SH-SY5Y (cell line): ENCODE measurements around the gene SPCS2.

ENCODE experiments used
- GATA2 ChIP-seq: IDR thresholded peaks from 2 replicates; pipeline ENCODE4 v1.6.1; 2011; ENCODE audit warnings: mild to moderate bottlenecking, low read depth, low read length
- GATA3 ChIP-seq: IDR thresholded peaks from 2 replicates; pipeline ENCODE4 v1.6.1; 2011; ENCODE audit warnings: low read depth, mild to moderate bottlenecking, low read length, moderate library complexity

Gene SPCS2

DNA sequence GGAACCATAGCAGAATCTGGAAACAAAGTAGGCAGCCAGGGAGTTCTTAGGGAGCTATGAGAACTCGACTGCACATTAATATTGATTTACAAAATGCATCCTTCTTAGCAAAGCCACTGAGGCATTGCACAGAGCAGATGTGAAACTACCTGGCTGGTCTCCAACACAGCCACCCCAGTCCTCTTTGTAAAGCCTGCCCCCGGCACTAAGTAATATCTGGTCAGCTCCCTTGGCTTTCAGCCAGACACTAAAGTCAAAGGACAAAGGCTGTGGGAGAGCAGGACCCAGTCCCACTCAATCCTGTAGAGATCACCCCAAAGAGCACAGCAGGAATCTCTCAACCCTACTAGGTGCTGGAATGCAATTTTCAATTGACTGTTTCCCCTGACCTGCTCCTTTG lies 13.0 kb upstream of the SPCS2 start:
- TF ChIP-seq GATA2 (no peak), GATA3 (no peak)

DNA sequence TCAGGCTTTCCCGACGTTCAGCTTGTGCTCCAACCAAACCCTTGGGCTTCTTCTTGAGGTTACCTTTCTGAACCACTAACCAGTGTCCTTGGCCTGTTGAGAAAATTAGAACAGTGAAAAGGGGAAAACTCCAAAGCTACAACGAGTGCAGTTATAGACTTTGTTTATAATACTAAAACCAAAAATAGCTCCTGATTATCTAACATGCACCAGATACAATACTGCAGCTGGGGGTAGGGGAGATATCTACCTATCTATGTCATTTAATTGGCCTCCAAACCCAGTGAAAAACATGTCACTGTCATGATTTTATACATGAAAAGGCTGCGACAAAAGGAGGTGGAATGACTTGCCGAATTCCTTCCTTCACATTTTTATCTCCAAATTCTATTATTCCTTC lies 12.1 kb upstream of the SPCS2 start:
- TF ChIP-seq GATA3: no peak
- TF ChIP-seq GATA2: no peak

DNA sequence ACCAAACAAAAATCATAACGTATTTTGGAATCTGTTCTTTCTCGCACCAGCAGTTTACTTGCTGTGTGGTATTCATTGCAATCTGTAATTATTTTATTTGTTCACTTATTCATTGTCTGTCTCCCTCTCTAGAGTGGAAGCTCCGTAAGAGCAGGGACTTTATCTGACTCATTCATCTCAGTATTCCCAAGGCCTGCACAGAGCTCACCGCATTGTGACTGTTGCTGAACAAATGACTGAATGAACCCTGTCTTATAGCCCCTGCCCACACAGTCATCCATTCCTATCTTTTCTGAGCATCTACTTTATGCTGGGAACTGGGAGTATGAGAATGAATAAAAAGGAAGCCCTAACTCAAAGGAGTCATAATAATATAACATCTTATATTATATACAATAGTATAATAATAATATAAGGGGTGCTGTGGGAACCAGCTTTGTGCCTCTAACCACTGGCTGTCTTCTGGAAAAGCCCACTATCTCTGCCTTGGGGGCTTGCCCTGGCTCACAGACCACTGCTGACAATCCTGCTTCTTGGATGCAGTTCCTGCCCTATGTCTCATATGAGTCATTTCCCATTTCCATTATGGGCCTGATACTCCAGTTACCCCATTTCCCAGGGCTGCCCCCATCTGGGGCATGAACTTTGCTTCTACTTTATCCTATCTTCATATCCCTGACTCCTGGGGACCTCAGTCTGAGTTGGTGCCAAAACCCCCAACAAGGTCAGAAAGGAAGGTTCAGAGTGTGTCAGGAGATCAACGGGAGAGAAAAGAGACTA lies 11.2 kb upstream of the SPCS2 start:
- TF ChIP-seq GATA3 (0 out of 2 replicates have a peak, but pooled peaks have one; percentile 25), GATA2 (peak; percentile 24; the same call in 1 of the 2 replicates)

GRCh38 chr11:74941492-74941891 lies 7.6 kb upstream of the SPCS2 start:
- no peak for TF ChIP-seq GATA2
- TF ChIP-seq GATA3: no peak

GRCh38 chr11:74942073-74942759 lies 6.8 kb upstream of the SPCS2 start:
- TF ChIP-seq GATA2 (no peak), GATA3 (no peak)

DNA sequence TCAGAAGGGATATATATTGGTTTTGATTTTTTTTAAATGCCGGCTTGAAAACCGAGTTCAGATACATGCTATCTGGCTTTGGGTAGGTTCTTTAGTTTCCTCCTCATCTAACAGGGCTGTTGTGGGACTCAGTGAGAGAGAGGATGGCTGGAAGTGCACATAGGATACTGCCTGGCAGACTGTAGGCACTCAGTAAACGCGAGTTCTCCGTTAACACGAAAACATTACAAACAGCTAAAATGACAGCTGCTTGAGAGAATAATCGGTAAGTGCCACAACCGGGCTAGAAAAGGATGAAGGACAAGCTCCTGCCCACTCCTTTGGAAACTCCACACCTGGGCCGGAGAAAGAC lies 544 bp upstream of the SPCS2 start:
- TF ChIP-seq GATA2: no peak
- no peak for TF ChIP-seq GATA3

DNA sequence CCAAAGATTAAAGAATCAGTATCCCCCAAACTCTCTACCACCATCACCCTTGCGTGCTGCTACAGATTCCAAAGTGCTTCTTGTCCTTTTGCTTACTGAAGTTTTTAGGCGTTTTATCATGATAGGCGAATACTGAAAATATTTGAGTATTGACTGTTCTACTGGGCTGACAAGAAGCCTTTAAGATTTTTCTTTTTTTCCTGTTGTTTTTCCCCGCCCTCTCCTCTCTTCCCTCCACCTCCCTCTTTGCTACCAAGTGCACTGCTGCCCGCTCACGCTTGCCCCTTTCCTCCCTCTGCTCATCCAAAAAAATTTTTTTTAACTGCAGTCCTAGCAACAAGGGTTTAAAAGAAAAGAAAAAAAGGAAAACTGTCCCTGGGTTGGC lies 679 bp downstream of the SPCS2 start:
- TF ChIP-seq GATA3 (no peak), GATA2 (no peak)

- TF ChIP-seq GATA2 (no peak), GATA3 (no peak)
Measured at GRCh38 chr11:74950374-74950969, 1.4 kb downstream of the SPCS2 start.

DNA sequence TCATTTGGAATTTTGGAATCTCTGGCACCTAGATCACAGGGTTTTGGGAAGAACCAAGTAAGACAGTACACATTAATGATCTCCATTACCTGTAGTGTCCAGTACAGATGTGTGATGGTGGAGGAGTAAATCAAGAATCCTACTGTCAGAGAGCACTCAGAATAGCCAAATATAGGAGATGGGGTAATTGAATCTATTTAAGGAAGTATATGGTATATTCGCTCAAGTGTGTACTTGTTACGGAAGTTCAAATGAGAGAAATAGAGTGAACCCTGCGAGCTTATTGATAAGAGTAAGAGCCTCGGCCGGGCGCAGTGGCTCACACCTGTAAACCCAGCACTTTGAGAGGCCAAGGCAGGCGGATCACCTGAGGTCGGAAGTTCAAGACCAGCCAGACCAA lies 2.2 kb downstream of the SPCS2 start:
- no peak for TF ChIP-seq GATA2
- TF ChIP-seq GATA3: no peak

DNA sequence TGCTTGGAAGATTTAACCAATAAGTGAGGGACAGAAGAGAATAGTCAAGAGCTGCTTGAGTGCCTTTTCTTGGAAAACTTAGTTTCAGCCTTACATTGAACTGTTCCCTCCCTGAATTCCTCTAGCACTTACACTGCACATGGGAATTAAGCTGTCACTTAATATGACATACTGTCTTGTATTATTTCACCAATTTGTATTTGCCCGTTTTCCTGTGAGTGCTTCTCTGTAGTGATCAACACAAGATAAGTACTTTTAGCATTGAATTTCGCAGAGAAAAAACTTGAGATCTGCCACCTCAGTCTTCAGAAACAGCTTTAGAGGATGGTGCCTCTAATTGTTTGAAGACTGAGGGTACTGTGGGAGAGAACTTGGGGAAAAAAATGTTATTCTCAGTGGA lies 3.7 kb downstream of the SPCS2 start:
- TF ChIP-seq GATA2: no peak
- no peak for TF ChIP-seq GATA3

DNA sequence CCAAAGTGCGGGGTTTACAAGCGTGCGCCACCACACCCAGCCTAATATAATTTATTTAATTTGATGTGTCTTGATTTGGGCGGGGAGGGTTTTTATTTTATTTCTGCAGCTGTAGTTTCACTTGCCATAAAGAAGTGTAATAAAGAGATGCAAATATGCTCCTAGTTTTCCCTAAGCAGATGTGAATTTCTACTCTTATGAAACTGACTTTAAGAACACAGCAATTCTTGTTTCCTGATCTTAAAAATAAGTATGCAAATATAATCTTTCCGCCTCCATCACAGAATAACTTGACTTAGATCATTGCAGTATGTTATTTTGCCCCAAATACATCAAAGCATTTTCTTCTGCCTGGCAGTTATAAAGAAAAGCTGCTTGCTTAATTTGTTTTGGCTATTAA lies 4.4 kb downstream of the SPCS2 start:
- TF ChIP-seq GATA3 (no peak), GATA2 (no peak)

- TF ChIP-seq GATA3 (no peak), GATA2 (no peak)
Measured at GRCh38 chr11:74954199-74954598, 5.1 kb downstream of the SPCS2 start.

DNA sequence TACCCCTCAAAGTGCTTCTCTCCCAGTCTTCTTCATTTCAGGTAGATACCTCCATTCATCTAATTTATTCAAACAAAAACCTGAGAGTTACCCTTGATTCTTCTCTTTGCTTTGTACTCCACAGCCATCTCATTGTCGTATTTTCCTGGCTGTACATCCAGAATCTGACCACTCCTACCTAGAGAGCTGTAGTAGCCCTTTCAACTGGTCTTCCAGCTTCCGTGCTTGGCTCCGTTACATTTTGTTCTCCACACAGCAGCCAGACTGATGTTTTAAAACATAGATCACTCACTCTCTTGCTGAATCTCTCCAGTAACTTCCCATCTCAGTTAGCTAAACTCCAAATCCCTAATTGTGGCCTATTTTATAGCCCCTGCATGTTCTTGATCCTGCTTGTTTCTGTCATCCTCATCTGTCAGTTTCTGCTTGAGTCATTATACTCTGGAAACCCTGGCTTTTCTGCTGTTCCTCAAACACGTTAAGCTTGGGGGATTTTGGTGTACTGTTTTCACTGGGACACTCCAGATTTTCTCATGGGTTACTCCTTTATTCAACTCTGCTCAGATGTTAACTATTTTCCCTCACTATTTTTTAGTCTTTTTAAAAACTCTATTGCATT lies 7.4 kb downstream of the SPCS2 start:
- TF ChIP-seq GATA3: no peak
- no peak for TF ChIP-seq GATA2

DNA sequence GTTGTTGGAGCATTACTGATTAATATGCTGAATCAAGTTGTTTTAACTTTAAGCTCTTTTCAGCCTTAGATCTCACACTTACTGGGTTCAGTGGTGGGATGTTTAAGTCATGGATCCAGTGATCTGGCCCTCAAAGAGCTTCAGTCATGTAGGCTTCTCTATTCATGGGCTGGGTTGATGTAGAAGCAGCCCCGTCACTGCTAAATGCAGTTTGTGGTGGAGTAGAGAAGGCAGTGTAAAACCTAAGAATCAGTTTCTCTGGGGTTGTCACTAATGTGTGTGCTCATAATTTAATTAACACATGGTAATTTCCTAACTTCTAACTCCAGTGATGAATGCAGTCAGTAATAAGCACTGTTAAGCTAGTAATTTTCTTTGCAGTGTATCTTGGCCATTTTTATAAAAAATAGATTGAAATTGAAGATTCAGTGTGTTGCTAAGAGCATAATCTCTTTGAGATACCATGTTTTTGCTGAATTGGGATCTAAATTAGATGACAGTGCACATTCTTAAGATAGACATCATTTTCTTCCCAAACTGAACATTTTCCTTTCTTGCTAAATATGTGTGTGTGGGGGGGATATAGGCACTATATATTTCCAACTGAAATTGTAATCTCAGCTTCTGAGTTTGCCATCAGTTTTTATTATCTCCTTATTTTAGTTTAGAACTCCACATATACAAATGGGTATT lies 9.0 kb downstream of the SPCS2 start:
- TF ChIP-seq GATA2: no peak
- TF ChIP-seq GATA3: no peak

DNA sequence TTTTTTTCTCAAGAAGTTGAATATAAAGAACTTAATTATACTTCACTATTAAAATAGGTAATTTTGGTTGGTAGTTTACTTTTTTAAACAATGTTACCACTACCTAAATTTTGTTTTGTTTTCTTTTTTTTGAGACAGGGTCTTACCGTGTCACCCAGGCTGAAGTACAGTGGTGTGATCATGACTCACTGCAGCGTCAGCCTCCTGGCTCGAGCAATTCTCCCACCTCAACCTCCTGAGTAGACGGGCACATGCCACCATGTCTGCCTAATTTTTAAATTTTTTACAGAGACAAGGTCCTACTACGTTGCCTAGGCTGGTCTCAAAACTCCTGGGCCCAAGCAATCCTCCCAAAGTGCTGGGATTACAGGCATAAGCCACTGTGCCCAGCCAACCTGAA lies 17.6 kb downstream of the SPCS2 start:
- TF ChIP-seq GATA2: no peak
- TF ChIP-seq GATA3: no peak
